ENCODE measurements around the gene GALNT2.

GALNT2 gene

GRCh38 chr1:230186003-230186863, 119.2 kb downstream of the GALNT2 start:
- DNase-seq (ENCODE audit: low read depth in 2 of 2): peak in 1 of 2 experiments; percentile 50

- DNase-seq (ENCODE audit: low read depth in 2 of 2): no peak
Measured at GRCh38 chr1:230186874-230187273, 119.8 kb downstream of the GALNT2 start.

- no peak for DNase-seq (ENCODE audit: low read depth in 2 of 2)
Measured at GRCh38 chr1:230187290-230187689, 120.3 kb downstream of the GALNT2 start.

- DNase-seq (ENCODE audit: low read depth in 2 of 2): no peak
Measured at GRCh38 chr1:230188826-230189225, 121.8 kb downstream of the GALNT2 start.

- DNase-seq (ENCODE audit: low read depth in 2 of 2): no peak
Measured at GRCh38 chr1:230189341-230189740, 122.3 kb downstream of the GALNT2 start.

GRCh38 chr1:230189824-230190223, 122.8 kb downstream of the GALNT2 start:
- no peak for DNase-seq (ENCODE audit: low read depth in 2 of 2)

- no peak for DNase-seq (ENCODE audit: low read depth in 2 of 2)
Measured at GRCh38 chr1:230191079-230191804, 124.2 kb downstream of the GALNT2 start.

GRCh38 chr1:230191855-230192254, 124.8 kb downstream of the GALNT2 start:
- no peak for DNase-seq (ENCODE audit: low read depth in 2 of 2)

GRCh38 chr1:230194525-230194924, 127.5 kb downstream of the GALNT2 start:
- DNase-seq (ENCODE audit: low read depth in 2 of 2): no peak

GRCh38 chr1:230195199-230195598, 128.2 kb downstream of the GALNT2 start:
- no peak for DNase-seq (ENCODE audit: low read depth in 2 of 2)

GRCh38 chr1:230196077-230196476, 129.0 kb downstream of the GALNT2 start:
- no peak for DNase-seq (ENCODE audit: low read depth in 2 of 2)

GRCh38 chr1:230197644-230198567, 130.9 kb downstream of the GALNT2 start:
- no peak for DNase-seq (ENCODE audit: low read depth in 2 of 2)

- no peak for DNase-seq (ENCODE audit: low read depth in 2 of 2)
Measured at GRCh38 chr1:230199034-230199433, 132.0 kb downstream of the GALNT2 start.

- DNase-seq (ENCODE audit: low read depth in 2 of 2): no peak
Measured at GRCh38 chr1:230199554-230199953, 132.5 kb downstream of the GALNT2 start.

GRCh38 chr1:230200276-230200675, 133.2 kb downstream of the GALNT2 start:
- no peak for DNase-seq (ENCODE audit: low read depth in 2 of 2)

GRCh38 chr1:230201445-230201844, 134.4 kb downstream of the GALNT2 start:
- DNase-seq (ENCODE audit: low read depth in 2 of 2): no peak

- no peak for DNase-seq (ENCODE audit: low read depth in 2 of 2)
Measured at GRCh38 chr1:230204842-230205241, 137.8 kb downstream of the GALNT2 start.

- no peak for DNase-seq (ENCODE audit: low read depth in 2 of 2)
Measured at GRCh38 chr1:230205719-230206198, 138.7 kb downstream of the GALNT2 start.

GRCh38 chr1:230206207-230206606, 139.2 kb downstream of the GALNT2 start:
- no peak for DNase-seq (ENCODE audit: low read depth in 2 of 2)

GRCh38 chr1:230206976-230207375, 139.9 kb downstream of the GALNT2 start:
- DNase-seq (ENCODE audit: low read depth in 2 of 2): no peak

- no peak for DNase-seq (ENCODE audit: low read depth in 2 of 2)
Measured at GRCh38 chr1:230207598-230207997, 140.6 kb downstream of the GALNT2 start.

All from fibroblast of skin of left quadriceps (primary cell).